Kidney (tissue), 14 donors: ENCODE measurements around the gene ZNF48. TPM values are rescaled to one million over a fixed set of nuclear protein-coding genes. Genes with fewer than 3 reads are reported as not detected.

ENCODE experiments used
- DNase-seq, 5 donors: peaks; one replicate each; pipeline ENCODE4 v3.0.0-alpha.2; 2013 to 2020
- FAIRE-seq: peaks from 2 replicates; lab custom pipeline; 2012; peaks lifted over from hg19 to GRCh38; lab: Jason Lieb, UNC
- H3K27ac ChIP-seq, 2 donors: one replicate each; pipeline ENCODE4 v1.7.0; 2013; ENCODE audit warnings: low read depth in 2 of 2, low read length in 2 of 2, inconsistent platforms in 1 of 2
- H3K27me3 ChIP-seq: one replicate; pipeline ENCODE4 v1.7.1; 2013; ENCODE audit warnings: low read length, inconsistent platforms; ENCODE audit not compliant: control insufficient read depth, insufficient read depth
- H3K36me3 ChIP-seq, 3 donors: one replicate each; pipeline versions ENCODE4 v1.7.0 to v1.7.1; 2013; ENCODE audit warnings: low read length in 3 of 3, control low read depth in 1 of 3, inconsistent platforms in 1 of 3; ENCODE audit not compliant: insufficient read depth in 3 of 3, control insufficient read depth in 2 of 3
- H3K4me1 ChIP-seq, 3 donors: one replicate each; pipeline versions ENCODE4 v1.7.0 to v1.7.1; 2013; ENCODE audit warnings: low read length in 3 of 3, inconsistent platforms in 1 of 3, low read depth in 1 of 3; ENCODE audit not compliant: control insufficient read depth in 2 of 3, insufficient read depth in 2 of 3
- H3K4me3 ChIP-seq, 3 donors: one replicate each; pipeline versions ENCODE4 v1.7.0 to v1.8.1; 2013; ENCODE audit warnings: low read length in 3 of 3, control low read depth in 1 of 3, inconsistent platforms in 1 of 3
- H3K9ac ChIP-seq, 3 donors: one replicate each; pipeline versions ENCODE4 v1.7.0 to v1.7.1; 2013; ENCODE audit warnings: low read length in 3 of 3, control low read depth in 1 of 3, inconsistent platforms in 1 of 3
- H3K9me3 ChIP-seq, 3 donors: one replicate each; pipeline versions ENCODE4 v1.7.0 to v1.7.1; 2013; ENCODE audit warnings: low read length in 3 of 3, control low read depth in 1 of 3, inconsistent platforms in 1 of 3; ENCODE audit not compliant: control insufficient read depth in 2 of 3, insufficient read depth in 1 of 3
- CTCF ChIP-seq: IDR thresholded peaks from 3 replicates; pipeline ENCODE4 v1.5.1; 2012; ENCODE audit warnings: mild to moderate bottlenecking, moderate library complexity, borderline replicate concordance; ENCODE audit not compliant: insufficient read depth; ENCODE audit errors: extremely low read depth
- intact Hi-C: fragments of 100-400 bp; cut with DNase I; formaldehyde crosslinking; loops from one replicate; pipeline ENCODE4 v1.11.1; 2022
- polyA plus RNA-seq: library from polyadenylated mRNA; stranded (reverse); fragments of 350-450 nt; fragmentation: Illumina TruSeq; extraction: RNeasy Lipid Tissue Mini Kit (QIAGEN cat#74804); gene quantifications from one replicate; pipeline ENCODE4 v1.2.3, GENCODE V29; 2014; ENCODE audit warnings: low read depth, low replicate concordance; ENCODE audit not compliant: insufficient read depth
- total RNA-seq: library from RNA; stranded (reverse); fragmentation: NEBNext Ultra II Directional; extraction: Animal tissue kit (Norgen Biotek cat#: 25700); gene quantifications from one replicate; pipeline ENCODE4 v1.2.1, GENCODE V29; 2021
- donor health status: control.
- donor health status: control.
- donor health status: control.
- donor health status: control.
- donor health status: control.
- donor health status: DM: yes; HTN: yes; CAD: no.
- donor health status: Normal renal cell carcinoma (clear cell type).

ZNF48 gene
- total and polyA plus RNA-seq, 2 donors from 2014 or later: 6.9 to 9.7 TPM

- DNase-seq: no peak
- Histone ChIP-seq H3K27ac (no peak overlapping the region), H3K4me3 (no peak overlapping the region), H3K9ac (no peak overlapping the region), H3K9me3 (no peaks in the 10 kb centered on the region), H3K4me1 (peaks cover 0 to 14% (median 10%) of the 10 kb centered on the region in 3 donors), H3K27me3 (no peaks in the 10 kb centered on the region), H3K36me3 (peaks cover 2 to 26% (median 22%) of the 10 kb centered on the region in 3 donors)
- no peak for FAIRE-seq
- no peak for TF ChIP-seq CTCF
- intact Hi-C loops: no loop called here
Measured at GRCh38 chr16:30359871-30360170, 35.4 kb upstream of the ZNF48 start.

- Histone ChIP-seq H3K4me3 (no peak overlapping the region), H3K36me3 (peaks cover 2 to 29% (median 29%) of the 10 kb centered on the region in 3 donors), H3K9ac (no peak overlapping the region), H3K9me3 (no peaks in the 10 kb centered on the region), H3K27me3 (no peaks in the 10 kb centered on the region), H3K27ac (no peak overlapping the region), H3K4me1 (peaks cover 0 to 5% (median 4%) of the 10 kb centered on the region in 3 donors)
- no peak for TF ChIP-seq CTCF
- DNase-seq (no peak), FAIRE-seq (no peak)
- intact Hi-C loops: no loop called here
Measured at GRCh38 chr16:30361180-30361579, 34.0 kb upstream of the ZNF48 start.

GRCh38 chr16:30365200-30365599, 30.0 kb upstream of the ZNF48 start:
- intact Hi-C loops: no loop called here
- FAIRE-seq: no peak
- Histone ChIP-seq H3K9me3 (no peaks in the 10 kb centered on the region), H3K36me3 (peaks cover 0 to 17% (median 12%) of the 10 kb centered on the region in 3 donors), H3K4me3 (no peak overlapping the region), H3K9ac (no peak overlapping the region), H3K27me3 (no peaks in the 10 kb centered on the region), H3K27ac (no peak overlapping the region), H3K4me1 (peaks cover 0 to 17% (median 4%) of the 10 kb centered on the region in 3 donors)
- no peak for TF ChIP-seq CTCF
- DNase-seq: no peak

- no peak for TF ChIP-seq CTCF
- intact Hi-C loops: no loop called here
- no peak for DNase-seq
- no peak overlapping the region for H3K9ac ChIP-seq
- FAIRE-seq: no peak
- H3K9me3 ChIP-seq: no peaks in the 10 kb centered on the region
- H3K4me1 ChIP-seq: peaks cover 0 to 20% (median 4%) of the 10 kb centered on the region in 3 donors
- no peaks in the 10 kb centered on the region for H3K27me3 ChIP-seq
- H3K27ac ChIP-seq: no peak overlapping the region
- H3K36me3 ChIP-seq: peaks cover 0 to 17% (median 9%) of the 10 kb centered on the region in 3 donors
- no peak overlapping the region for H3K4me3 ChIP-seq
Measured at GRCh38 chr16:30366511-30366910, 28.7 kb upstream of the ZNF48 start.
